OCI-LY1 (cell line): Measurements from ENCODE around the gene CNDP1.

Experiments
- H2AFZ ChIP-seq: fragments of 200-600 bp; sonication (generic), shearing (Covaris generic); 2 replicates; pipeline ENCODE4 v1.6.0; 2014; ENCODE audit warnings: antibody characterized with exemption, mild to moderate bottlenecking, low read length
- H3F3A ChIP-seq: fragments of 200-600 bp; sonication (generic), shearing (Covaris generic); 2 replicates; pipeline ENCODE4 v1.6.0; 2014; ENCODE audit warnings: mild to moderate bottlenecking, antibody characterized with exemption, low read length, moderate library complexity; ENCODE audit not compliant: insufficient read depth
- H3K27ac ChIP-seq: fragments of 200-600 bp; sonication (generic); 2 replicates; pipeline ENCODE4 v1.5.1; 2014; ENCODE audit warnings: low read length, mixed run types, mild to moderate bottlenecking, low read depth; ENCODE audit not compliant: poor library complexity, severe bottlenecking
- H3K27me3 ChIP-seq: fragments of 200-600 bp; sonication (generic); 2 replicates; pipeline ENCODE4 v1.6.0; 2014; ENCODE audit warnings: antibody characterized with exemption, mild to moderate bottlenecking, low read length, moderate library complexity; ENCODE audit not compliant: insufficient read depth
- H3K36me3 ChIP-seq: fragments of 200-600 bp; sonication (generic); 2 replicates; pipeline ENCODE4 v1.6.1; 2014; ENCODE audit warnings: mild to moderate bottlenecking, antibody characterized with exemption, low read length, moderate library complexity, mixed read lengths; ENCODE audit not compliant: insufficient read depth
- H3K4me1 ChIP-seq: fragments of 200-600 bp; sonication (generic); 2 replicates; pipeline ENCODE4 v1.5.1; 2014; ENCODE audit warnings: mild to moderate bottlenecking, low read length, moderate library complexity; ENCODE audit not compliant: insufficient read depth, severe bottlenecking
- H3K4me2 ChIP-seq: fragments of 200-600 bp; sonication (generic), shearing (Covaris generic); 2 replicates; pipeline ENCODE4 v1.6.1; 2014; ENCODE audit warnings: low read length
- H3K4me3 ChIP-seq: fragments of 200-600 bp; sonication (generic); 2 replicates; pipeline ENCODE4 v1.5.1; 2014; ENCODE audit warnings: low read length, low read depth, mild to moderate bottlenecking, mixed read lengths; ENCODE audit not compliant: poor library complexity, severe bottlenecking
- H3K79me2 ChIP-seq: fragments of 200-600 bp; shearing (Covaris generic); 2 replicates; pipeline ENCODE4 v1.6.1; 2016; ENCODE audit warnings: mixed run types, low read length, mixed read lengths; ENCODE audit not compliant: insufficient read depth
- H3K9ac ChIP-seq: fragments of 200-600 bp; sonication (generic), shearing (Covaris generic); 2 replicates; pipeline ENCODE4 v1.6.1; 2014; ENCODE audit warnings: mild to moderate bottlenecking, low read length, mixed read lengths
- H3K9me2 ChIP-seq: fragments of 200-600 bp; sonication (generic), shearing (Covaris generic); 2 replicates; pipeline ENCODE4 v1.6.1; 2014; ENCODE audit warnings: low read depth, mild to moderate bottlenecking, low read length, mixed read lengths
- H3K9me3 ChIP-seq: fragments of 200-600 bp; shearing (Covaris generic); 2 replicates; pipeline ENCODE4 v1.6.1; 2014; ENCODE audit warnings: low read length, mixed read lengths
- H4K20me1 ChIP-seq: fragments of 200-600 bp; sonication (generic), shearing (Covaris generic); 2 replicates; pipeline ENCODE4 v1.6.0; 2016; ENCODE audit warnings: mild to moderate bottlenecking, low read length; ENCODE audit not compliant: insufficient read depth
- CTCF ChIP-seq: fragments of 200-600 bp; sonication (generic), shearing (Covaris generic); IDR thresholded peaks from 2 replicates; pipeline ENCODE4 v1.5.1; 2017; ENCODE audit warnings: mild to moderate bottlenecking, antibody characterized with exemption, low read length, moderate library complexity, mixed read lengths
- EZH2 ChIP-seq: fragments of 200-600 bp; sonication (generic), shearing (Covaris generic); IDR thresholded peaks from 2 replicates; pipeline ENCODE4 v1.8.0; 2017; ENCODE audit warnings: borderline replicate concordance, mixed run types, mild to moderate bottlenecking, antibody characterized with exemption, low read length, moderate library complexity, mixed read lengths

CNDP1 gene

DNA sequence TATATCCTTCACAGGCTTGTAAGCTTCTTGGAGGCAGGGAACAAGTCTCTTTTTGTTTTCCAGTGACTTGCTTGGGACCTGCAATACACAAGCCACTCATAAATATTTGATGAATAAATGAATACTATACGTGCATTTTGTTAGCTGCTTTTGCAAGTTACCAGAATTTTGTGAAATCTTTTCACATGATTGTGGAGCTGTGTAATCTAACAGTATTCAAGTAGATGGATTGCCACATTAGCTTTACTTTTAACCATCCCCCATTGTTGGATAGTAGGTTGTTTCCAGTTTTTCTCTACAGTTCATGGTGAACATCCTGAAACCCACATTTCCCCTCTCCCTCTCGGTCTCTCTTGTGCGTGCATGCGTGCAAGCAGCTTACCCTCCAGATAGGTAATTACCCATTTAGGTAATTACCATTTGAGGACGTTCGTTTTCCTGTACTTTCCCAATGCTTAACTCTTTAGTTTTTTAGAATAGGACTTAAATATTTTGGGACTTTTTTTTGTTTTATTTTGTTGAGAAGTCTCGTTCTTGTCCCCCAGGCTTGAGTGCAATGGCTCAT is 75.8 kb downstream of the CNDP1 start:
- H3F3A ChIP-seq, result no peaks in the 10 kb centered on the region
- no peak overlapping the region for H3K27ac ChIP-seq
- no peaks in the 10 kb centered on the region for H3K4me1 ChIP-seq
- peaks cover 31% of the 10 kb centered on the region for H3K79me2 ChIP-seq
- no peaks in the 10 kb centered on the region for H4K20me1 ChIP-seq
- H3K9me2 ChIP-seq, result no peaks in the 10 kb centered on the region
- H3K36me3 ChIP-seq, result no peaks in the 10 kb centered on the region
- H2AFZ ChIP-seq, result no peak overlapping the region
- peaks cover 2% of the 10 kb centered on the region; the same call in 1 of the 2 replicates for H3K9me3 ChIP-seq
- H3K27me3 ChIP-seq, result no peaks in the 10 kb centered on the region
- H3K4me3 ChIP-seq, result no peak overlapping the region
- H3K9ac ChIP-seq, result no peak overlapping the region
- no peak for TF ChIP-seq EZH2
- TF ChIP-seq CTCF, result no peak
- no peak overlapping the region for H3K4me2 ChIP-seq

- Histone ChIP-seq H3K27me3 (no peaks in the 10 kb centered on the region), H3K27ac (no peak overlapping the region), H4K20me1 (no peaks in the 10 kb centered on the region), H3K79me2 (peaks cover 24% of the 10 kb centered on the region; the same call in 1 of the 2 replicates), H2AFZ (no peak overlapping the region), H3K4me1 (no peaks in the 10 kb centered on the region), H3K4me3 (no peak overlapping the region), H3K9me3 (peaks cover 2% of the 10 kb centered on the region; the same call in 1 of the 2 replicates), H3F3A (no peaks in the 10 kb centered on the region), H3K9ac (no peak overlapping the region), H3K36me3 (no peaks in the 10 kb centered on the region), H3K9me2 (no peaks in the 10 kb centered on the region), H3K4me2 (no peak overlapping the region)
- TF ChIP-seq CTCF (no peak), EZH2 (no peak)
Observed at GRCh38 chr18:74610860-74611259, 76.6 kb downstream of the CNDP1 start.

GRCh38 chr18:74611765-74612164 is 77.5 kb downstream of the CNDP1 start:
- H3K4me2 ChIP-seq, result no peak overlapping the region
- H3K27ac ChIP-seq, result no peak overlapping the region
- peaks cover 2% of the 10 kb centered on the region; the same call in 1 of the 2 replicates for H3K9me3 ChIP-seq
- H3K9ac ChIP-seq, result no peak overlapping the region
- H3K4me3 ChIP-seq, result no peak overlapping the region
- no peaks in the 10 kb centered on the region for H3K9me2 ChIP-seq
- no peaks in the 10 kb centered on the region for H3K36me3 ChIP-seq
- H2AFZ ChIP-seq, result no peak overlapping the region
- no peaks in the 10 kb centered on the region for H3K4me1 ChIP-seq
- H3K79me2 ChIP-seq, result peaks cover 24% of the 10 kb centered on the region; the same call in 1 of the 2 replicates
- no peaks in the 10 kb centered on the region for H4K20me1 ChIP-seq
- TF ChIP-seq EZH2 (no peak), CTCF (no peak)
- H3K27me3 ChIP-seq, result no peaks in the 10 kb centered on the region
- H3F3A ChIP-seq, result no peaks in the 10 kb centered on the region
